Measurements from ENCODE around the gene NRG3. TPM values are rescaled to one million over a fixed set of nuclear protein-coding genes. Genes with fewer than 3 reads are reported as not detected.

Gene NRG3
- total RNA-seq, 6 donors from 2014 or later = 0.44 to 2.7 (median 1.5) TPM; not detected in 1

DNA sequence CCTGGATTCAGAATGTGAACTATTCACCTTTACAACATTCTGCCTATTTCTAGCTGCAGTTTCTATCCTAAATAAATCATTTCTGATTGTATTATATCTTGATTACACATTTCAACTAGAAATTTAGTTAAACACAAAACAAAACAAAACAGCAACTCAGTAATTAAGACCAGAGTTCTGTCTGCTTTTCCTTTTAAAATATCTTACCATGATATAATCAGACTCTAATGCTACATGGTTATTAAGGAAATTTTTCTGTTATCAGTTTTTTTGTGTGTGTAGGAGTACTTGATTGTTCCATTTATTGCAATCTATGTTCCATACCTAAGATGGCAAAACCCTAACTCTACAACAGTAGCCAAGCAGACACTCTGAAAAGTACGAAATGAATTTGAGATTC is 663.3 kb downstream of the NRG3 start:
- WGBS, 2 donors = 73 to 83% methylated on average over 1 of the region's 1 CpG
- Histone ChIP-seq H3K4me3 (no peak overlapping the region), H3K27ac (no peak overlapping the region), H3K36me3 (no peaks in the 10 kb centered on the region), H3K4me1 (no peaks in the 10 kb centered on the region), H3K9me3 (no peaks in the 10 kb centered on the region), H3K27me3 (no peaks in the 10 kb centered on the region)
- no peak for TF ChIP-seq POLR2A (IDR thresholded peaks at IDR 0.05)
- no peak for TF ChIP-seq POLR2AphosphoS5 (IDR thresholded peaks at IDR 0.05)
- TF ChIP-seq EP300 (IDR thresholded peaks at IDR 0.05) = no peak
- TF ChIP-seq, protein P1, sequence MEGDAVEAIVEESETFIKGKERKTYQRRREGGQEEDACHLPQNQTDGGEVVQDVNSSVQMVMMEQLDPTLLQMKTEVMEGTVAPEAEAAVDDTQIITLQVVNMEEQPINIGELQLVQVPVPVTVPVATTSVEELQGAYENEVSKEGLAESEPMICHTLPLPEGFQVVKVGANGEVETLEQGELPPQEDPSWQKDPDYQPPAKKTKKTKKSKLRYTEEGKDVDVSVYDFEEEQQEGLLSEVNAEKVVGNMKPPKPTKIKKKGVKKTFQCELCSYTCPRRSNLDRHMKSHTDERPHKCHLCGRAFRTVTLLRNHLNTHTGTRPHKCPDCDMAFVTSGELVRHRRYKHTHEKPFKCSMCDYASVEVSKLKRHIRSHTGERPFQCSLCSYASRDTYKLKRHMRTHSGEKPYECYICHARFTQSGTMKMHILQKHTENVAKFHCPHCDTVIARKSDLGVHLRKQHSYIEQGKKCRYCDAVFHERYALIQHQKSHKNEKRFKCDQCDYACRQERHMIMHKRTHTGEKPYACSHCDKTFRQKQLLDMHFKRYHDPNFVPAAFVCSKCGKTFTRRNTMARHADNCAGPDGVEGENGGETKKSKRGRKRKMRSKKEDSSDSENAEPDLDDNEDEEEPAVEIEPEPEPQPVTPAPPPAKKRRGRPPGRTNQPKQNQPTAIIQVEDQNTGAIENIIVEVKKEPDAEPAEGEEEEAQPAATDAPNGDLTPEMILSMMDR (IDR thresholded peaks at IDR 0.05) = no peak
- DNase-seq (no peak), ATAC-seq (ENCODE audit: low FRiP score in 2 of 2) (no peak)

GRCh38 chr10:82543631-82544030 is 668.6 kb downstream of the NRG3 start:
- no peak for ATAC-seq (ENCODE audit: low FRiP score in 2 of 2)
- Histone ChIP-seq H3K9me3 (no peaks in the 10 kb centered on the region), H3K36me3 (no peaks in the 10 kb centered on the region), H3K27ac (no peak overlapping the region), H3K27me3 (no peaks in the 10 kb centered on the region), H3K4me1 (no peaks in the 10 kb centered on the region), H3K4me3 (no peak overlapping the region)
- no peak for DNase-seq
- WGBS, 2 donors = 77 to 82% methylated on average over 2 of the region's 2 CpGs
- TF ChIP-seq, protein P1 (IDR thresholded peaks at IDR 0.05) = no peak
- no peak for TF ChIP-seq POLR2A (IDR thresholded peaks at IDR 0.05)
- TF ChIP-seq POLR2AphosphoS5 (IDR thresholded peaks at IDR 0.05) = no peak
- no peak for TF ChIP-seq EP300 (IDR thresholded peaks at IDR 0.05)

DNA sequence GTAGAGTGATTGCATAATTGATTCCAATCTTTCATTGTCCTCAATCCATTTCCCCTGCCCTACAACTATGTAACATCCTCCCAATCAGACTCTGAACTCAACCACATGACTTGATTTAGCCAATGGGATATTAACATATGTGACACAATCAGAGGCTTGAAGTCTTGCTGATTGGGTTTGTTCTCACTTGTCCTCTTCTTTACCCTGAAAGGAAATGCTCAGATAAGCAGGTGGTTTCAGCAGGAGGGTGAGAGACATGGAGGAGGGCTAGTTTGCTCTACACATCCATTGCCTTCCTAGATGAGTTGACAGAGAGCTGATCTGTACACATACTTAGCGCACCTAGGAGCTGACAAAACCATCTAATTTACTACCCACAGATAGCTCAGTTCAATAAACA is 669.4 kb downstream of the NRG3 start:
- no peaks in the 10 kb centered on the region for H3K9me3 ChIP-seq
- 92% methylated on average over 1 of the region's 1 CpG for WGBS, 2 donors
- ATAC-seq (ENCODE audit: low FRiP score in 2 of 2) (no peak), DNase-seq (no peak)
- H3K4me1 ChIP-seq = no peaks in the 10 kb centered on the region
- no peak overlapping the region for H3K4me3 ChIP-seq
- H3K36me3 ChIP-seq = no peaks in the 10 kb centered on the region
- no peaks in the 10 kb centered on the region for H3K27me3 ChIP-seq
- TF ChIP-seq POLR2A (IDR thresholded peaks at IDR 0.05) = no peak
- TF ChIP-seq, protein P1 (IDR thresholded peaks at IDR 0.05) = no peak
- TF ChIP-seq EP300 (IDR thresholded peaks at IDR 0.05) = no peak
- no peak for TF ChIP-seq POLR2AphosphoS5 (IDR thresholded peaks at IDR 0.05)
- no peak overlapping the region for H3K27ac ChIP-seq

GRCh38 chr10:82551506-82551905 is 676.5 kb downstream of the NRG3 start:
- Histone ChIP-seq H3K9me3 (no peaks in the 10 kb centered on the region), H3K36me3 (no peaks in the 10 kb centered on the region), H3K27ac (no peak overlapping the region), H3K4me3 (no peak overlapping the region), H3K27me3 (no peaks in the 10 kb centered on the region), H3K4me1 (no peaks in the 10 kb centered on the region)
- DNase-seq (no peak), ATAC-seq (ENCODE audit: low FRiP score in 2 of 2) (no peak)
- TF ChIP-seq EP300 (IDR thresholded peaks at IDR 0.05) (no peak), POLR2A (IDR thresholded peaks at IDR 0.05) (no peak), POLR2AphosphoS5 (IDR thresholded peaks at IDR 0.05) (no peak)
- TF ChIP-seq, protein P1 (IDR thresholded peaks at IDR 0.05) = no peak
- WGBS, 2 donors = 72 to 79% methylated on average over 3 of the region's 3 CpGs

DNA sequence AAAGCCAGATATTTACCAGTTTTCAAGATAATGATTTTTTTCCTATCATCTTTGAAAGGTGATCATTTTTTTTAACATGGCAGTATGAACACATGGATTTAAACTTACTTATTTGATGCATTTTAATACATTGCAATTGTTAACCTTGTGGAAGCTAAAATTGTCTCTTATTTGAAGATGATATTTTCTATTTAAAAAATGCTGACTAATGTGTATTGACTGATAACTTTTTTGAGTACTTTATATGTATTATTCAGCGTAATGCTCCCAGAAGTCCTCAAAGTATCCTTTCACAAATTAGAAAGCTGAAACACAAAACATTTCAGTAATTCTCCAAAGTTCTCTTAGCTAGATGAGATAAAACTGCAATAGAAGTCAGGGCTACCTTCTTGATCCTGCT is 677.3 kb downstream of the NRG3 start:
- H3K4me1 ChIP-seq = no peaks in the 10 kb centered on the region
- H3K36me3 ChIP-seq = no peaks in the 10 kb centered on the region
- no peak overlapping the region for H3K4me3 ChIP-seq
- DNase-seq = no peak
- no peak overlapping the region for H3K27ac ChIP-seq
- TF ChIP-seq, protein P1 (IDR thresholded peaks at IDR 0.05) = no peak
- TF ChIP-seq POLR2A (IDR thresholded peaks at IDR 0.05) (no peak), EP300 (IDR thresholded peaks at IDR 0.05) (no peak), POLR2AphosphoS5 (IDR thresholded peaks at IDR 0.05) (no peak)
- no peaks in the 10 kb centered on the region for H3K27me3 ChIP-seq
- WGBS, 2 donors = 93 to 95% methylated on average over 1 of the region's 1 CpG
- no peaks in the 10 kb centered on the region for H3K9me3 ChIP-seq
- no peak for ATAC-seq (ENCODE audit: low FRiP score in 2 of 2)

All from upper lobe of left lung (tissue), 6 donors.